A673 (cell line): ENCODE results near the gene NLRP10.

Source experiments
- CTCF ChIP-seq: fragments of 300-800, 200-600 bp; sonication (generic); conservative IDR thresholded peaks from 2 replicates; pipeline ENCODE4 v1.5.1; 2017; ENCODE audit warnings: low read depth, mild to moderate bottlenecking, antibody characterized with exemption, low read length, moderate library complexity, mixed read lengths
- EZH2 ChIP-seq: fragments of 200-600 bp; sonication (generic); IDR thresholded peaks from 2 replicates; pipeline ENCODE4 v1.6.1; 2017; ENCODE audit warnings: borderline replicate concordance, low read depth, mild to moderate bottlenecking, mixed read lengths, antibody characterized with exemption, low read length; ENCODE audit not compliant: poor library complexity, severe bottlenecking

- TF ChIP-seq CTCF = no peak
- TF ChIP-seq EZH2 = no peak
These were observed 21.1 kb downstream of the NLRP10 start for GRCh38 chr11:7944123-7944522.
